GM23338 (cell line): ENCODE measurements around the gene PRSS57.

Source experiments
- EZH2 ChIP-seq: fragments of 200-600 bp; sonication (generic); IDR thresholded peaks from one replicate; pipeline ENCODE4 v1.8.0; 2017; ENCODE audit warnings: antibody characterized with exemption, mild to moderate bottlenecking, low read depth; ENCODE audit not compliant: unreplicated experiment
- EZH2phosphoT487 ChIP-seq: fragments of 200-600 bp; sonication (generic); IDR thresholded peaks from one replicate; pipeline ENCODE4 v1.8.1; 2018; ENCODE audit warnings: antibody characterized with exemption; ENCODE audit not compliant: unreplicated experiment
- NANOG ChIP-seq: IDR thresholded peaks from 2 replicates; pipeline ENCODE4 v1.6.1; 2016; ENCODE audit warnings: antibody characterized with exemption, borderline replicate concordance
- POLR2AphosphoS5 ChIP-seq: IDR thresholded peaks from 2 replicates; pipeline ENCODE4 v1.6.1; 2016; ENCODE audit warnings: antibody characterized with exemption, low read depth
- STAT1 ChIP-seq: IDR thresholded peaks from one replicate; pipeline ENCODE4 v1.6.1; 2016; ENCODE audit warnings: antibody characterized with exemption; ENCODE audit not compliant: unreplicated experiment
- TF ChIP-seq, protein P1 (sequence below), 2 experiments: fragments of 200-600 bp in 1 of 2; sonication (generic) in 1 of 2; conservative IDR thresholded peaks; 2 replicates each; pipeline versions ENCODE4 v1.5.1 to v1.6.1; 2016 to 2017; ENCODE audit warnings: antibody characterized with exemption in 2 of 2, low read depth in 2 of 2, mild to moderate bottlenecking in 2 of 2, moderate library complexity in 1 of 2
- TF ChIP-seq, protein P2 (sequence below): IDR thresholded peaks from one replicate; pipeline ENCODE4 v1.6.1; 2018; ENCODE audit warnings: antibody characterized with exemption; ENCODE audit not compliant: unreplicated experiment
- TF ChIP-seq, protein P3 (sequence below): IDR thresholded peaks from 2 replicates; pipeline ENCODE4 v1.6.1; 2016; ENCODE audit warnings: antibody characterized with exemption

DNA sequence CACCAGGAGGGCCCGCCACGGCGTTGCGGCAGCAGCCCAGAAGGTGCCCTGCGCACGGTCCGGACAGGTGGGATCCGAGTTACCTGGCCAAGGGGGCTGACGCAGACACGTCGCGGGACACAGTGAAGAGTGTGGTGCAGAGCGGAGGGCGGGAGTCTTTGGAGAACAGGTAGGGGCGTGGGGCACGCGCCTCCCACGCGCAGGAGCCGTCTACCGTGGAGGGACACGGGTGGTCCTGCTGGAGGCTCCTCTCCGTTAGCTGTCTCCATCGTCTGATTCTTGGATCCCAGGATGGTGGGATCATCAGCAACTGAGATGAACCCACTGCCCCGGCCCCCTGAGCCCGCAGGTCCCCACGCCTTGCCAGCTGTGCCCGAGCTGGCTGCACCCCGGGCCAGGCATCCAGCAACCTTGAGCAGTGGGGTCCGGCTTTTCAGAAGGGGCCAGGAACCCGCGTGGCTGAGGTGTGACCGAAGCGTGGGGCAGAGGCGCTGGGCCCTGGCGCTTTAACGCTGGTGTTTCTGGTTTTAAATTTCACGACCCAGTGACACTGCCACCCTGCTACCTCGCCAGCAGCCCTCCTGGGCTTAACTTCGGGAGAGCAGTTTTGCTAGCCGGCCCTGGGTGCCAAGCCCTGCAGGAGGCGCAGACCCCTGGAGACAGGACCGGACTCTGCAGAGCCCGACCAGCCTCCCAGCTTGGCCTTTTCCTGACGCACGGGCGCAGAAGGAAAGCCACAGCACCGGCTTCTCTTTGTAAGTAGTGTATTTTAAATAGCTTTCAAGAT lies 48.3 kb downstream of the PRSS57 start:
- TF ChIP-seq, protein P1, sequence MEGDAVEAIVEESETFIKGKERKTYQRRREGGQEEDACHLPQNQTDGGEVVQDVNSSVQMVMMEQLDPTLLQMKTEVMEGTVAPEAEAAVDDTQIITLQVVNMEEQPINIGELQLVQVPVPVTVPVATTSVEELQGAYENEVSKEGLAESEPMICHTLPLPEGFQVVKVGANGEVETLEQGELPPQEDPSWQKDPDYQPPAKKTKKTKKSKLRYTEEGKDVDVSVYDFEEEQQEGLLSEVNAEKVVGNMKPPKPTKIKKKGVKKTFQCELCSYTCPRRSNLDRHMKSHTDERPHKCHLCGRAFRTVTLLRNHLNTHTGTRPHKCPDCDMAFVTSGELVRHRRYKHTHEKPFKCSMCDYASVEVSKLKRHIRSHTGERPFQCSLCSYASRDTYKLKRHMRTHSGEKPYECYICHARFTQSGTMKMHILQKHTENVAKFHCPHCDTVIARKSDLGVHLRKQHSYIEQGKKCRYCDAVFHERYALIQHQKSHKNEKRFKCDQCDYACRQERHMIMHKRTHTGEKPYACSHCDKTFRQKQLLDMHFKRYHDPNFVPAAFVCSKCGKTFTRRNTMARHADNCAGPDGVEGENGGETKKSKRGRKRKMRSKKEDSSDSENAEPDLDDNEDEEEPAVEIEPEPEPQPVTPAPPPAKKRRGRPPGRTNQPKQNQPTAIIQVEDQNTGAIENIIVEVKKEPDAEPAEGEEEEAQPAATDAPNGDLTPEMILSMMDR (conservative IDR thresholded peaks at IDR 0.05; ENCODE audit: low read depth in 2 of 2), result no peak
- TF ChIP-seq, protein P2, sequence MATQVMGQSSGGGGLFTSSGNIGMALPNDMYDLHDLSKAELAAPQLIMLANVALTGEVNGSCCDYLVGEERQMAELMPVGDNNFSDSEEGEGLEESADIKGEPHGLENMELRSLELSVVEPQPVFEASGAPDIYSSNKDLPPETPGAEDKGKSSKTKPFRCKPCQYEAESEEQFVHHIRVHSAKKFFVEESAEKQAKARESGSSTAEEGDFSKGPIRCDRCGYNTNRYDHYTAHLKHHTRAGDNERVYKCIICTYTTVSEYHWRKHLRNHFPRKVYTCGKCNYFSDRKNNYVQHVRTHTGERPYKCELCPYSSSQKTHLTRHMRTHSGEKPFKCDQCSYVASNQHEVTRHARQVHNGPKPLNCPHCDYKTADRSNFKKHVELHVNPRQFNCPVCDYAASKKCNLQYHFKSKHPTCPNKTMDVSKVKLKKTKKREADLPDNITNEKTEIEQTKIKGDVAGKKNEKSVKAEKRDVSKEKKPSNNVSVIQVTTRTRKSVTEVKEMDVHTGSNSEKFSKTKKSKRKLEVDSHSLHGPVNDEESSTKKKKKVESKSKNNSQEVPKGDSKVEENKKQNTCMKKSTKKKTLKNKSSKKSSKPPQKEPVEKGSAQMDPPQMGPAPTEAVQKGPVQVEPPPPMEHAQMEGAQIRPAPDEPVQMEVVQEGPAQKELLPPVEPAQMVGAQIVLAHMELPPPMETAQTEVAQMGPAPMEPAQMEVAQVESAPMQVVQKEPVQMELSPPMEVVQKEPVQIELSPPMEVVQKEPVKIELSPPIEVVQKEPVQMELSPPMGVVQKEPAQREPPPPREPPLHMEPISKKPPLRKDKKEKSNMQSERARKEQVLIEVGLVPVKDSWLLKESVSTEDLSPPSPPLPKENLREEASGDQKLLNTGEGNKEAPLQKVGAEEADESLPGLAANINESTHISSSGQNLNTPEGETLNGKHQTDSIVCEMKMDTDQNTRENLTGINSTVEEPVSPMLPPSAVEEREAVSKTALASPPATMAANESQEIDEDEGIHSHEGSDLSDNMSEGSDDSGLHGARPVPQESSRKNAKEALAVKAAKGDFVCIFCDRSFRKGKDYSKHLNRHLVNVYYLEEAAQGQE, result no peak
- TF ChIP-seq EZH2phosphoT487 (no peak), STAT1 (no peak), POLR2AphosphoS5 (no peak), EZH2 (no peak), NANOG (no peak)
- TF ChIP-seq, protein P3, sequence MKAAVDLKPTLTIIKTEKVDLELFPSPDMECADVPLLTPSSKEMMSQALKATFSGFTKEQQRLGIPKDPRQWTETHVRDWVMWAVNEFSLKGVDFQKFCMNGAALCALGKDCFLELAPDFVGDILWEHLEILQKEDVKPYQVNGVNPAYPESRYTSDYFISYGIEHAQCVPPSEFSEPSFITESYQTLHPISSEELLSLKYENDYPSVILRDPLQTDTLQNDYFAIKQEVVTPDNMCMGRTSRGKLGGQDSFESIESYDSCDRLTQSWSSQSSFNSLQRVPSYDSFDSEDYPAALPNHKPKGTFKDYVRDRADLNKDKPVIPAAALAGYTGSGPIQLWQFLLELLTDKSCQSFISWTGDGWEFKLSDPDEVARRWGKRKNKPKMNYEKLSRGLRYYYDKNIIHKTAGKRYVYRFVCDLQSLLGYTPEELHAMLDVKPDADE, result no peak
